Effector memory CD8-positive, alpha-beta T cell (primary cell): ENCODE measurements around the gene EYA4.

Source experiments
- ATAC-seq: fragments of 150-1000 bp; cut with Tn5 transposase; replicated peaks from 2 replicates; pipeline ENCODE4 v1.10.0; 2021; ENCODE audit warnings: mild to moderate bottlenecking, moderate library complexity
- DNase-seq, 3 experiments: peaks; one replicate each; pipeline ENCODE4 v3.0.0; 2021
- H3K27ac Mint-ChIP-seq, 2 donors: one replicate each; pipeline ENCODE4 v1.8.0; 2022; ENCODE audit warnings: mild to moderate bottlenecking in 2 of 2, mixed read lengths in 2 of 2, moderate library complexity in 2 of 2
- H3K27me3 Mint-ChIP-seq, 2 donors: one replicate each; pipeline ENCODE4 v1.8.0; 2022; ENCODE audit warnings: mixed read lengths in 2 of 2
- H3K36me3 Mint-ChIP-seq: one replicate; pipeline ENCODE4 v1.8.0; 2022; ENCODE audit warnings: mild to moderate bottlenecking, moderate library complexity, mixed read lengths; ENCODE audit not compliant: insufficient read depth
- H3K4me1 Mint-ChIP-seq, 2 donors: one replicate each; pipeline ENCODE4 v1.8.0; 2022; ENCODE audit warnings: low read depth in 2 of 2, mixed read lengths in 2 of 2
- H3K4me3 Mint-ChIP-seq, 2 donors: one replicate each; pipeline ENCODE4 v1.8.0; 2022; ENCODE audit warnings: mild to moderate bottlenecking in 2 of 2, mixed read lengths in 2 of 2, moderate library complexity in 2 of 2
- H3K9me3 Mint-ChIP-seq, 2 donors: one replicate each; pipeline ENCODE4 v1.8.0; 2022; ENCODE audit warnings: mixed read lengths in 2 of 2

Gene EYA4

GRCh38 chr6:133315811-133316210 is 74.7 kb downstream of the EYA4 start:
- H3K36me3 Mint-ChIP-seq: peaks cover 2% of the 10 kb centered on the region
- no peaks in the 10 kb centered on the region for H3K4me1 Mint-ChIP-seq
- H3K27ac Mint-ChIP-seq: no peak overlapping the region
- no peak overlapping the region for H3K4me3 Mint-ChIP-seq
- peaks cover 0 to 2% of the 10 kb centered on the region in 2 donors for H3K9me3 Mint-ChIP-seq
- ATAC-seq: no peak
- no peaks in the 10 kb centered on the region for H3K27me3 Mint-ChIP-seq
- no peak for DNase-seq

DNA sequence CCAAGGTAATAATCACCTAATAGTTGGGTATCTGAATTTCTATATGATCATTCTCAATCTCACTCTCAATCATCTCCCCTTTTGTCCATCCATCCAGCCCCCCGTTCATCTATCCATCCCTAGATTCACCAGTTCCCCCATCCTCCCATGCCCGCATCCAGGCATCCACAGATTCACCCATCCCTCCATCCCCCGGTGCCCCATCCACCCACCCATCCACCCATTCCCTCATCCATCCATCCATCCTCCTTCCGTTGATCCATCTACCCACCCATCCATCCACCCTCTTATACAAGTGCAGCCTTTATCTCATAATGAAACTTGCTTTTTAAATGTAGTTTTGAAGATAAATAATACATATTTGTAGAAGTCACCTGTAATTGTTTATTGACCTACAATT is 76.5 kb downstream of the EYA4 start:
- peaks cover 0 to 4% of the 10 kb centered on the region in 2 donors for H3K9me3 Mint-ChIP-seq
- peaks cover 2% of the 10 kb centered on the region for H3K36me3 Mint-ChIP-seq
- ATAC-seq (no peak), DNase-seq (no peak)
- no peaks in the 10 kb centered on the region for H3K4me1 Mint-ChIP-seq
- no peak overlapping the region for H3K27ac Mint-ChIP-seq
- H3K27me3 Mint-ChIP-seq: no peaks in the 10 kb centered on the region
- H3K4me3 Mint-ChIP-seq: no peak overlapping the region

DNA sequence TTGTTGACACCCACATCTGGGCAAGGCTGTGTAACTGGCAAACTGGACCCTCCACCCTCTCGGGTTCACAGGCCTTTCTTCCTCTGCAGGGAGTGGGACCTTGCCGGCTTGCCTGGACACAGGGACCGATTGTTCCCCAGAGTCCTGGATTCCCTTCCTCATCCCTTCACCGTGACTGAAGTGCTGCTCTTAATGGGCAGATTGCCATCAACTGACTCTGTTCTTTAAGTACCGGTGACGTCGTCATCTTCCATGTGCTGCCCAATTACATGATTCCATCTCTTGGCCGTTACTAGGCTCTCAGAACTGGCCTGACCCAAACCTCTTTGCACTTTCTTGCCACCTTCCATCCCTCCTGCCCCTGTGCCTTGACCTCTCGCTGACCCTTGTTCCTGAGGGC is 85.4 kb downstream of the EYA4 start:
- no peaks in the 10 kb centered on the region for H3K27me3 Mint-ChIP-seq
- no peak overlapping the region for H3K4me3 Mint-ChIP-seq
- H3K36me3 Mint-ChIP-seq: no peaks in the 10 kb centered on the region
- H3K27ac Mint-ChIP-seq: no peak overlapping the region
- H3K4me1 Mint-ChIP-seq: no peaks in the 10 kb centered on the region
- H3K9me3 Mint-ChIP-seq: peaks cover 0 to 2% of the 10 kb centered on the region in 2 donors
- ATAC-seq (no peak), DNase-seq (no peak)

GRCh38 chr6:133333852-133334251 is 92.7 kb downstream of the EYA4 start:
- ATAC-seq (no peak), DNase-seq (no peak)
- peaks cover 0 to 8% of the 10 kb centered on the region in 2 donors for H3K9me3 Mint-ChIP-seq
- no peaks in the 10 kb centered on the region for H3K4me1 Mint-ChIP-seq
- H3K27me3 Mint-ChIP-seq: no peaks in the 10 kb centered on the region
- H3K27ac Mint-ChIP-seq: no peak overlapping the region
- no peak overlapping the region for H3K4me3 Mint-ChIP-seq
- H3K36me3 Mint-ChIP-seq: no peaks in the 10 kb centered on the region

GRCh38 chr6:133337308-133337707 is 96.2 kb downstream of the EYA4 start:
- Mint-ChIP-seq H3K9me3 (peaks cover 0 to 6% of the 10 kb centered on the region in 2 donors), H3K4me3 (no peak overlapping the region)
- ATAC-seq: no peak

DNA sequence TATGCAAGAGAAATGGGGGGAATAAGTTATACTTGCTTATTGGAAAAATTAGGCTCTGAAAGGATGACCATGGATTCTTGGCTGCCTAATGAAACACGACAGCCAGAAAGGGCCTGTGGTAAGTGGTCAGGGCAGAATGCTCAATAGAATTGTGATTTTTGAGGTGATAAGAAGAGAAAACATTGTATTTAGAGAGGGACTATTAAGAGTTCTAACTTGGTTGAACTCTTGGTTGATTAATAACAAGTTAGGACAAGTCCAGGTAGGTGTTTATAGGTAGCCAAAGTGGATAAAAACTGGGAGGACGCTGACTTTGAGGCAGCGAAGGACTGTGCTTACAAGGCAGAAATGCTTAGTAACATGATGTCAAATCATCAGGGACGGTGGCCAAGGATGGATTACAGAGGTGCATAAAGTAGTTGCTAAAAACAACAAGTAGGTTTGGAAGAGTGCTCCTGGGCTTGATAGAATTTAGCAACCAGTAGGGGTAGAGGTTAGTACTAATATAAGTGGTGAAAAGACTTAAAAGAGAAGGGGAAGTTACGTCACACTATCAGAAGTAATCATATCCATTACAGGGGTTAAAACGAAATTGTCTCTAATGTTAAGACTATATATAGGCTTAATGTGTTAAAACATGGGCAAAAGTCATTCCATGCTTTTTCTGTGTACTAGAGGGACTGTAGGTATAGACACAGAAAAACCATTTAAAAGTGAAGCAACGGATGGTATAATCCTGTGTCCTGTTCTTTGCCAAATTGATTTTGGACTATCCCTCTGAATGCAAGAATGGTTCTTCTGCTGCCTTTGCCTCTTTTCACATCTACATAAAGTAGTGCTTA is 98.6 kb downstream of the EYA4 start:
- Mint-ChIP-seq H3K27me3 (no peaks in the 10 kb centered on the region), H3K9me3 (peaks cover 0 to 2% of the 10 kb centered on the region in 2 donors), H3K4me1 (no peaks in the 10 kb centered on the region), H3K36me3 (no peaks in the 10 kb centered on the region), H3K4me3 (no peak overlapping the region), H3K27ac (no peak overlapping the region)
- no peak for DNase-seq
- ATAC-seq: no peak

More at GRCh38 chr6:133337308-133337707, 96.2 kb downstream of the EYA4 start:
- H3K4me1 Mint-ChIP-seq: no peaks in the 10 kb centered on the region
- no peak for DNase-seq
- H3K27ac Mint-ChIP-seq: no peak overlapping the region
- no peaks in the 10 kb centered on the region for H3K27me3 Mint-ChIP-seq
- no peaks in the 10 kb centered on the region for H3K36me3 Mint-ChIP-seq

DNA sequence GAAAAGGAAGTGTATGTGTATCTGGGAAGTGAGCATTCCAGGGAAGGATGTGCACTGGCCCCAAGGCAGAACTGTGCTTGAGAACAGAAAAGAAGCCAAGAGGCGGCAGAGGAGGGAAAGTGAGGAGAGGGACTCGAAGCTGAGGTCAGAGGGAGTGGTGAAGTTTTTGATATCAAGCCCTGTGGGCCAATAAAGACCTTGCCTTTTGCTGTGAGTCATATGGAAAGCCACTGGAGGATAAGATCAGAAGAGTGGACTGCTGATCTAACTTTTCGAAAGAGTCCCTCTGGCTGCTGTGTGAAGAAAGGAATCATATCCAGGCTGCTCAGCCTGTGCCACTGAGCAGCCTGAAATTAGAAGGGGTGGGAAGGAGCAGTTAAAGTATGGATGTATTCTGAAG is 99.4 kb downstream of the EYA4 start:
- no peak overlapping the region for H3K4me3 Mint-ChIP-seq
- H3K27ac Mint-ChIP-seq: no peak overlapping the region
- peaks cover 0 to 2% of the 10 kb centered on the region in 2 donors for H3K9me3 Mint-ChIP-seq
- H3K4me1 Mint-ChIP-seq: no peaks in the 10 kb centered on the region
- H3K36me3 Mint-ChIP-seq: no peaks in the 10 kb centered on the region
- H3K27me3 Mint-ChIP-seq: no peaks in the 10 kb centered on the region
- ATAC-seq (no peak), DNase-seq (no peak)

- Mint-ChIP-seq H3K27me3 (no peaks in the 10 kb centered on the region), H3K4me1 (no peaks in the 10 kb centered on the region), H3K36me3 (no peaks in the 10 kb centered on the region), H3K27ac (no peak overlapping the region), H3K9me3 (peaks cover 0 to 2% of the 10 kb centered on the region in 2 donors), H3K4me3 (no peak overlapping the region)
- no peak for DNase-seq
- ATAC-seq: no peak
Observed at GRCh38 chr6:133341607-133342158, 100.5 kb downstream of the EYA4 start.

GRCh38 chr6:133343220-133343619 is 102.1 kb downstream of the EYA4 start:
- Mint-ChIP-seq H3K4me3 (no peak overlapping the region), H3K9me3 (no peaks in the 10 kb centered on the region)

DNA sequence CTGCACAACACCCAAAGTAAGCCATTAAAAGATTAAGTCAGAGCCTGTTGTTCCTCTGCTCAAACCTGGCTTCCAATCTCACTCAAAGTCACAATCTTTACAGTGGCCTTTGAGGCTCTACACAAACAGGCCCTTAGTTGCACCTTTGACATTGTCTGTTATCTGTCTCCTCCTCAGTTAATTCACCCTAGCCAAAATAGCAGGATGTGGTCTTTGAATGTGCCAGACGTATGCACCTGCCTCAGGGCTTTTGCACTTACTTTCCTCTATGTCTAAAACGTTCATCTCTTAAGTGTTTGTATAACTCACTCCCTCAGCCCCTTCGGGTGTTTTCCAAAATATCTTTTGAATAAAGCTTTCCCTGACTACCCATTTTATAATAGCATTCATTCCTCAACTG is 107.7 kb downstream of the EYA4 start:
- H3K4me3 Mint-ChIP-seq: no peak overlapping the region
- no peak for DNase-seq
- no peak overlapping the region for H3K27ac Mint-ChIP-seq
- no peak for ATAC-seq
- H3K9me3 Mint-ChIP-seq: peaks cover 0 to 6% of the 10 kb centered on the region in 2 donors
- no peaks in the 10 kb centered on the region for H3K27me3 Mint-ChIP-seq
- H3K36me3 Mint-ChIP-seq: no peaks in the 10 kb centered on the region
- H3K4me1 Mint-ChIP-seq: no peaks in the 10 kb centered on the region

More at GRCh38 chr6:133343220-133343619, 102.1 kb downstream of the EYA4 start:
- Mint-ChIP-seq H3K4me1 (no peaks in the 10 kb centered on the region), H3K36me3 (no peaks in the 10 kb centered on the region), H3K27me3 (no peaks in the 10 kb centered on the region), H3K27ac (no peak overlapping the region)
- ATAC-seq: no peak
- no peak for DNase-seq

GRCh38 chr6:133350928-133351327 is 109.8 kb downstream of the EYA4 start:
- Mint-ChIP-seq H3K27ac (no peak overlapping the region), H3K36me3 (no peaks in the 10 kb centered on the region), H3K9me3 (peaks cover 0 to 6% of the 10 kb centered on the region in 2 donors), H3K27me3 (no peaks in the 10 kb centered on the region), H3K4me3 (no peak overlapping the region), H3K4me1 (no peaks in the 10 kb centered on the region)
- ATAC-seq (no peak), DNase-seq (no peak)

DNA sequence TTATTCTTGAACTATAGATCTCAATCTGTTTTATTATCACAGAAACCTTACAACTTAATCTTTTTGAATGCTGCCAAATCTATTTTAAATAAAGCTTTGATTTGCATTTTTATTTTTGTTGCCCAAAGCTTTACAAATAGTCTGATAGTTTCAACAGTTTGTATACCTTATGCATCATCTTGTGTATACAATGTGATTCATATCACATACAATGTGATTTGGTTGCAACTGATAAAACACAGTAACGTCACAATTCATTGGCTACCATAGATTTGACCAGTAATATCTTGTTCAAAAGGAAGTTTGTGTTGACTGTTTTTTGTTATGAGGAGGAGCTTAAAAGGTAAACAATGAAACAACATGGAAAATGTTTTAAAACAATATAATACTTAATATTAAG is 110.9 kb downstream of the EYA4 start:
- ATAC-seq (no peak), DNase-seq (no peak)
- H3K36me3 Mint-ChIP-seq: no peaks in the 10 kb centered on the region
- no peak overlapping the region for H3K4me3 Mint-ChIP-seq
- peaks cover 0 to 8% of the 10 kb centered on the region in 2 donors for H3K9me3 Mint-ChIP-seq
- no peaks in the 10 kb centered on the region for H3K27me3 Mint-ChIP-seq
- no peak overlapping the region for H3K27ac Mint-ChIP-seq
- no peaks in the 10 kb centered on the region for H3K4me1 Mint-ChIP-seq

- ATAC-seq (no peak), DNase-seq (no peak)
- Mint-ChIP-seq H3K4me1 (no peaks in the 10 kb centered on the region), H3K9me3 (peaks cover 0 to 9% of the 10 kb centered on the region in 2 donors), H3K4me3 (no peak overlapping the region), H3K36me3 (no peaks in the 10 kb centered on the region), H3K27ac (no peak overlapping the region), H3K27me3 (no peaks in the 10 kb centered on the region)
Observed at GRCh38 chr6:133353061-133353460, 111.9 kb downstream of the EYA4 start.

GRCh38 chr6:133355922-133356321 is 114.8 kb downstream of the EYA4 start:
- no peaks in the 10 kb centered on the region for H3K27me3 Mint-ChIP-seq
- no peaks in the 10 kb centered on the region for H3K4me1 Mint-ChIP-seq
- ATAC-seq (no peak), DNase-seq (no peak)
- H3K27ac Mint-ChIP-seq: no peak overlapping the region
- H3K9me3 Mint-ChIP-seq: peaks cover 0 to 3% of the 10 kb centered on the region in 2 donors
- no peak overlapping the region for H3K4me3 Mint-ChIP-seq
- no peaks in the 10 kb centered on the region for H3K36me3 Mint-ChIP-seq
